IMR-90 (cell line): ENCODE data around the gene C12orf50. TPM values are rescaled to one million over a fixed set of nuclear protein-coding genes. Genes with fewer than 3 reads are reported as not detected.

Experiments used
- ATAC-seq: fragments of 200-7000 bp; cut with Tn5 transposase; 2 replicates; pipeline ENCODE4 v1.9.1; 2020; ENCODE audit warnings: low read depth, mild to moderate bottlenecking, moderate library complexity
- BruUV-seq: library from RNA; stranded (reverse); fragments of 400-500 nt; replicated peaks from 2 replicates; lab custom pipeline; 2021; lab: Mats Ljungman, UMichigan
- CTCF ChIA-PET: fragments of 300-600 bp; formaldehyde crosslinking; extraction: SDS; loops from one replicate; lab custom pipeline; 2021; ENCODE audit warnings: antibody characterized with exemption; lab: Yijun Ruan, JAX
- POLR2A ChIA-PET: fragments of 300-600 bp; sonication (Branson Sonifier 250); formaldehyde crosslinking; loops from one replicate; lab custom pipeline; 2022; ENCODE audit warnings: antibody characterized with exemption; ENCODE audit not compliant: unreplicated experiment; lab: Charles Lee
- DNase-seq: peaks from one replicate; pipeline ENCODE4 v3.0.0; 2013
- H2AFZ ChIP-seq: replicated peaks from 2 replicates; pipeline ENCODE3; 2013; ENCODE audit warnings: low read length, mild to moderate bottlenecking; ENCODE audit not compliant: poor library complexity
- H2AK5ac ChIP-seq: 2 replicates; pipeline ENCODE4 v1.6.1; 2013; ENCODE audit warnings: low read depth, low read length, inconsistent platforms
- H2AK9ac ChIP-seq: replicated peaks from 2 replicates; pipeline ENCODE3; 2013; ENCODE audit warnings: mild to moderate bottlenecking, low read depth, low read length, moderate library complexity; ENCODE audit not compliant: poor library complexity
- H2BK120ac ChIP-seq: 2 replicates; pipeline ENCODE4 v1.6.1; 2013; ENCODE audit warnings: low read depth, low read length, inconsistent platforms
- H2BK15ac ChIP-seq: 3 replicates; pipeline ENCODE4 v1.6.1; 2013; ENCODE audit warnings: low read depth, low read length, inconsistent platforms
- H2BK20ac ChIP-seq: 2 replicates; pipeline ENCODE4 v1.6.1; 2013; ENCODE audit warnings: low read depth, mild to moderate bottlenecking, inconsistent platforms, low read length, moderate library complexity
- H2BK5ac ChIP-seq: 2 replicates; pipeline ENCODE4 v1.6.1; 2013; ENCODE audit warnings: mild to moderate bottlenecking, low read depth, low read length, inconsistent platforms; ENCODE audit not compliant: poor library complexity, severe bottlenecking
- H3K14ac ChIP-seq: replicated peaks from 2 replicates; pipeline ENCODE4 v1.6.1; 2013; ENCODE audit warnings: low read depth, low read length, inconsistent platforms
- H3K18ac ChIP-seq: 2 replicates; pipeline ENCODE4 v1.6.1; 2013; ENCODE audit warnings: low read depth, low read length, control low read depth
- H3K23ac ChIP-seq: 2 replicates; pipeline ENCODE4 v1.6.1; 2013; ENCODE audit warnings: low read depth, low read length, inconsistent platforms
- H3K27ac ChIP-seq: 2 replicates; pipeline ENCODE4 v1.5.1; 2013; ENCODE audit warnings: mild to moderate bottlenecking, control low read depth, low read length; ENCODE audit not compliant: insufficient read depth
- H3K27me3 ChIP-seq: 2 replicates; pipeline ENCODE4 v1.6.1; 2013; ENCODE audit warnings: low read length; ENCODE audit not compliant: control insufficient read depth, insufficient read depth
- H3K36me3 ChIP-seq: 2 replicates; pipeline ENCODE4 v1.6.1; 2013; ENCODE audit warnings: low read length, mixed read lengths; ENCODE audit not compliant: control insufficient read depth, insufficient read depth
- H3K4ac ChIP-seq: 2 replicates; pipeline ENCODE4 v1.6.1; 2013; ENCODE audit warnings: low read depth, low read length, inconsistent platforms
- H3K4me1 ChIP-seq: 2 replicates; pipeline ENCODE4 v1.6.1; 2013; ENCODE audit warnings: low read length, mixed read lengths; ENCODE audit not compliant: control insufficient read depth, insufficient read depth
- H3K4me2 ChIP-seq: 2 replicates; pipeline ENCODE4 v1.6.1; 2013; ENCODE audit warnings: low read depth, mild to moderate bottlenecking, control low read depth, low read length, moderate library complexity
- H3K4me3 ChIP-seq: 2 replicates; pipeline ENCODE4 v1.5.1; 2013; ENCODE audit warnings: low read depth, mild to moderate bottlenecking, control low read depth, low read length, moderate library complexity; ENCODE audit not compliant: insufficient read depth
- H3K56ac ChIP-seq: 2 replicates; pipeline ENCODE4 v1.6.1; 2013; ENCODE audit warnings: low read length, inconsistent platforms; ENCODE audit not compliant: insufficient read depth; ENCODE audit errors: extremely low read depth
- H3K79me1 ChIP-seq, 2 experiments: 2 replicates each; pipeline ENCODE4 v1.6.1; 2013; ENCODE audit warnings: low read length in 2 of 2, inconsistent platforms in 1 of 2, low read depth in 1 of 2
- H3K9ac ChIP-seq: 2 replicates; pipeline ENCODE4 v1.6.1; 2013; ENCODE audit warnings: low read depth, low read length, control low read depth
- H3K9me1 ChIP-seq: 2 replicates; pipeline ENCODE4 v1.6.1; 2013; ENCODE audit warnings: low read length, inconsistent platforms; ENCODE audit not compliant: insufficient read depth
- H3K9me3 ChIP-seq: 2 replicates; pipeline ENCODE4 v1.6.1; 2013; ENCODE audit warnings: low read length; ENCODE audit not compliant: control insufficient read depth, insufficient read depth
- H4K20me1 ChIP-seq: 2 replicates; pipeline ENCODE4 v1.6.1; 2013; ENCODE audit warnings: low read length, inconsistent platforms; ENCODE audit not compliant: insufficient read depth
- H4K5ac ChIP-seq: 2 replicates; pipeline ENCODE4 v1.6.1; 2013; ENCODE audit warnings: mild to moderate bottlenecking, low read depth, low read length, control low read depth
- H4K8ac ChIP-seq, 2 experiments: 2 replicates each; pipeline ENCODE4 v1.6.1; 2013; ENCODE audit warnings: low read depth in 2 of 2, low read length in 2 of 2, control low read depth in 1 of 2, inconsistent platforms in 1 of 2
- H4K91ac ChIP-seq: 2 replicates; pipeline ENCODE4 v1.6.1; 2013; ENCODE audit warnings: low read depth, low read length, inconsistent platforms; ENCODE audit not compliant: insufficient read depth
- CEBPB ChIP-seq: IDR thresholded peaks from 2 replicates; pipeline ENCODE4 v1.6.1; 2012; ENCODE audit warnings: low read depth, low read length, improper control_type of control experiment
- CHD1 ChIP-seq: IDR thresholded peaks from 2 replicates; pipeline ENCODE4 v1.6.1; 2012; ENCODE audit warnings: low read depth, low read length, improper control_type of control experiment
- MAFK ChIP-seq: IDR thresholded peaks from 2 replicates; pipeline ENCODE4 v1.6.1; 2012; ENCODE audit warnings: low read depth, low read length, improper control_type of control experiment
- MAZ ChIP-seq: IDR thresholded peaks from 2 replicates; pipeline ENCODE4 v1.6.1; 2012; ENCODE audit warnings: low read depth, mild to moderate bottlenecking, low read length, improper control_type of control experiment, moderate library complexity, borderline replicate concordance
- NFE2L2 ChIP-seq: fragments of 150-350 bp; IDR thresholded peaks from 2 replicates; pipeline ENCODE4 v1.6.1; 2016; ENCODE audit warnings: low read depth, mild to moderate bottlenecking, low read length
- POLR2A ChIP-seq: IDR thresholded peaks from 2 replicates; pipeline ENCODE4 v1.6.1; 2012; ENCODE audit warnings: mild to moderate bottlenecking, low read depth, low read length
- RAD21 ChIP-seq: IDR thresholded peaks from 2 replicates; pipeline ENCODE4 v1.6.1; 2012; ENCODE audit warnings: low read length, improper control_type of control experiment
- RCOR1 ChIP-seq: IDR thresholded peaks from 2 replicates; pipeline ENCODE4 v1.6.1; 2012; ENCODE audit warnings: mild to moderate bottlenecking, low read length, improper control_type of control experiment; ENCODE audit not compliant: insufficient replicate concordance
- RFX5 ChIP-seq: IDR thresholded peaks from 2 replicates; pipeline ENCODE4 v1.8.0; 2012; ENCODE audit warnings: low read depth, mild to moderate bottlenecking, low read length, moderate library complexity
- SMC3 ChIP-seq: fragments of 150-350 bp; IDR thresholded peaks from 2 replicates; pipeline ENCODE4 v1.6.1; 2016; ENCODE audit warnings: low read depth, mild to moderate bottlenecking, antibody characterized with exemption, low read length, moderate library complexity
- whole genome bisulfite sequencing, 2 experiments: methylation state at CpG; one replicate each; pipeline versions ENCODE4 v1.1.5 to v1.1.7; 2013; ENCODE audit warnings: missing lambda C conversion rate in 2 of 2; ENCODE audit not compliant: insufficient read length in 1 of 2; ENCODE audit errors: extremely low coverage in 2 of 2; 5-methylcytosine and 5-hydroxymethylcytosine counted together
- dilution Hi-C: fragments of 300-500 bp; cut with HindIII; formaldehyde crosslinking; loops from one replicate; pipeline ENCODE4 v1.14.3; 2018; ENCODE audit warnings: low sequenced_read_pairs; ENCODE audit not compliant: unreplicated experiment
- in situ Hi-C: fragments of 300-500 bp; cut with MboI; formaldehyde crosslinking; loops from 3 replicates; pipeline ENCODE4 v1.14.3; 2019; ENCODE audit warnings: low sequenced_read_pairs, inconsistent platforms, mixed read lengths
- intact Hi-C: fragments of 100-400 bp; cut with micrococcal nuclease; formaldehyde crosslinking; loops from 2 replicates; pipeline ENCODE4 v1.10.0; 2022
- polyA plus RNA-seq, 3 experiments: library from polyadenylated mRNA; depleted of rRNA; stranded (reverse); fragments of >200 nt; gene quantifications; 2 replicates each; pipeline ENCODE4 v1.2.3, GENCODE V29; 2012; ENCODE audit warnings: low replicate concordance in 1 of 3
- total RNA-seq: library from RNA; depleted of rRNA; stranded (reverse); fragments of >200 nt; gene quantifications from 2 replicates; pipeline ENCODE4 v1.2.3, GENCODE V29; 2012
- TF ChIP-seq, protein P1 (sequence below): fragments of 150-350 bp; IDR thresholded peaks from 2 replicates; pipeline ENCODE4 v1.6.1; 2016; ENCODE audit warnings: low read depth, mild to moderate bottlenecking, low read length, moderate library complexity, borderline replicate concordance
- TF ChIP-seq, protein P2 (sequence below): fragments of 150-350 bp; IDR thresholded peaks from 2 replicates; pipeline ENCODE4 v1.6.1; 2017; ENCODE audit warnings: mild to moderate bottlenecking, antibody characterized with exemption, low read length, low read depth

Gene C12orf50
- total and polyA plus RNA-seq, 2 of the 4 experiments (the other 2 are of a cell fraction) = not detected

DNA sequence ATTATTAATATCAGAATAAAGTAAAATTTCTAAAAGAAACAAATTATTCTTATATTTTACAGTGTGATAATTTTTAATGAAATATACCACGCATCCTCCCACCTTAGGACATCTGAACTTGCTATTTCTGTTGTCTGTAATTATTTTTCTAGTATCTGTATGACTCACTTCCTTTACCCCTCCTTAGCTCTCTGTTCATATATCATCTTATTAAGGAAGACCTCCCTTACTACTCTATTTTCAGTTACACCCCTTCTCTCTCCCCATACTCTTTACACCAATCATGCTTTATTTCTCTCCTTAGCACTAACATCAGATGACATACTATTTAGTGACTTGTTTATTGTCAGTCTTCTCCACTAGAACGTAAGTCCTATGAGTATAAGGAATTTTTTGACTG is 34.2 kb upstream of the C12orf50 start:
- Histone ChIP-seq H3K9me1 (no peaks in the 10 kb centered on the region; the same call in 1 of the 2 replicates), H2AK9ac (no peak overlapping the region), H2AFZ (no peak overlapping the region), H3K4ac (no peak overlapping the region), H3K9me3 (no peaks in the 10 kb centered on the region), H3K14ac (no peak overlapping the region), H3K4me3 (no peak overlapping the region), H3K23ac (no peak overlapping the region), H4K8ac (no peak overlapping the region), H4K20me1 (no peaks in the 10 kb centered on the region), H3K36me3 (peaks cover 8% of the 10 kb centered on the region; the same call in 1 of the 2 replicates), H2BK120ac (no peak overlapping the region), H3K9ac (no peak overlapping the region), H2AK5ac (no peak overlapping the region), H2BK5ac (peak overlapping the region; percentile 29), H3K79me1 (no peaks in the 10 kb centered on the region), H3K18ac (no peak overlapping the region), H3K56ac (no peak overlapping the region), H3K27me3 (no peaks in the 10 kb centered on the region), H3K4me2 (peak overlapping the region; percentile 56; the same call in 1 of the 2 replicates), H2BK20ac (no peak overlapping the region), H4K5ac (no peak overlapping the region), H2BK15ac (no peak overlapping the region), H3K27ac (no peak overlapping the region), H3K4me1 (no peaks in the 10 kb centered on the region), H4K91ac (no peak overlapping the region)
- ChIA-PET CTCF (no interaction called here), POLR2A (no interaction called here)
- no TSS peak for BruUV-seq
- ATAC-seq = peak; percentile 67
- no peak for TF ChIP-seq MAFK
- TF ChIP-seq CHD1 = no peak
- TF ChIP-seq, protein P1, sequence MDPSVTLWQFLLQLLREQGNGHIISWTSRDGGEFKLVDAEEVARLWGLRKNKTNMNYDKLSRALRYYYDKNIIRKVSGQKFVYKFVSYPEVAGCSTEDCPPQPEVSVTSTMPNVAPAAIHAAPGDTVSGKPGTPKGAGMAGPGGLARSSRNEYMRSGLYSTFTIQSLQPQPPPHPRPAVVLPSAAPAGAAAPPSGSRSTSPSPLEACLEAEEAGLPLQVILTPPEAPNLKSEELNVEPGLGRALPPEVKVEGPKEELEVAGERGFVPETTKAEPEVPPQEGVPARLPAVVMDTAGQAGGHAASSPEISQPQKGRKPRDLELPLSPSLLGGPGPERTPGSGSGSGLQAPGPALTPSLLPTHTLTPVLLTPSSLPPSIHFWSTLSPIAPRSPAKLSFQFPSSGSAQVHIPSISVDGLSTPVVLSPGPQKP = no peak
- TF ChIP-seq CEBPB = no peak
- TF ChIP-seq NFE2L2 = no peak
- TF ChIP-seq, protein P2, sequence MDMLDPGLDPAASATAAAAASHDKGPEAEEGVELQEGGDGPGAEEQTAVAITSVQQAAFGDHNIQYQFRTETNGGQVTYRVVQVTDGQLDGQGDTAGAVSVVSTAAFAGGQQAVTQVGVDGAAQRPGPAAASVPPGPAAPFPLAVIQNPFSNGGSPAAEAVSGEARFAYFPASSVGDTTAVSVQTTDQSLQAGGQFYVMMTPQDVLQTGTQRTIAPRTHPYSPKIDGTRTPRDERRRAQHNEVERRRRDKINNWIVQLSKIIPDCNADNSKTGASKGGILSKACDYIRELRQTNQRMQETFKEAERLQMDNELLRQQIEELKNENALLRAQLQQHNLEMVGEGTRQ = no peak
- TF ChIP-seq RCOR1 = no peak
- TF ChIP-seq RAD21 = no peak
- TF ChIP-seq RFX5 = no peak
- TF ChIP-seq SMC3 = no peak
- TF ChIP-seq MAZ = no peak
- no peak for TF ChIP-seq POLR2A
- dilution Hi-C loops = no loop called here
- WGBS, 2 experiments = no CpG with 5 or more reads among the region's 2 CpGs
- peak; percentile 18 for DNase-seq
- intact Hi-C loops = no loop called here
- in situ Hi-C loops = no loop called here
